WTC11 (cell line): ENCODE results near the gene ANKRD52. TPM values are rescaled to one million over a fixed set of nuclear protein-coding genes. Genes with fewer than 3 reads are reported as not detected.

Source experiments
- ATAC-seq: fragments of 200-7000 bp; cut with Tn5 transposase; 2 replicates; pipeline ENCODE4 v1.10.0; 2021; ENCODE audit warnings: mild to moderate bottlenecking, moderate library complexity
- CTCF ChIA-PET: fragments of 300-600 bp; sonication (Branson Sonifier 250); formaldehyde crosslinking; loops from one replicate; lab custom pipeline; 2021; ENCODE audit warnings: antibody characterized with exemption; lab: Charles Lee
- POLR2A ChIA-PET: fragments of 350-600 bp; sonication (Branson Sonifier 250); formaldehyde crosslinking; loops from one replicate; lab custom pipeline; 2021; ENCODE audit warnings: antibody characterized with exemption; lab: Charles Lee
- DNase-seq: peaks from one replicate; pipeline ENCODE4 v3.0.0; 2021; ENCODE audit warnings: low spot score
- H3K27ac Mint-ChIP-seq: 2 replicates; pipeline ENCODE4 v1.8.0; 2021; ENCODE audit warnings: mixed read lengths
- H3K27me3 Mint-ChIP-seq: 2 replicates; pipeline ENCODE4 v1.8.0; 2021; ENCODE audit warnings: low read depth, mild to moderate bottlenecking, moderate library complexity, mixed read lengths
- H3K36me3 Mint-ChIP-seq: 2 replicates; pipeline ENCODE4 v1.8.0; 2021; ENCODE audit warnings: mixed read lengths
- H3K4me1 Mint-ChIP-seq: 2 replicates; pipeline ENCODE4 v1.8.0; 2022; ENCODE audit warnings: mixed read lengths
- H3K4me3 Mint-ChIP-seq: 2 replicates; pipeline ENCODE4 v1.8.0; 2021; ENCODE audit warnings: mild to moderate bottlenecking, moderate library complexity, mixed read lengths
- H3K9me3 Mint-ChIP-seq: 2 replicates; pipeline ENCODE4 v1.8.0; 2021; ENCODE audit warnings: mixed read lengths
- FOXJ3 ChIP-seq: sonication (generic); formaldehyde crosslinking; IDR thresholded peaks from 2 replicates; pipeline ENCODE4 v1.9.0; 2021; ENCODE audit warnings: missing genetic modification reagents, mild to moderate bottlenecking, borderline replicate concordance
- PRRX2 ChIP-seq: fragments of 250-450 bp; sonication (Bioruptor Pico); IDR thresholded peaks from 2 replicates; pipeline ENCODE4 v1.8.0; 2021; ENCODE audit warnings: mild to moderate bottlenecking
- RORB ChIP-seq: fragments of 250-450 bp; sonication (Bioruptor Pico); IDR thresholded peaks from 2 replicates; pipeline ENCODE4 v1.9.0; 2021; ENCODE audit warnings: mild to moderate bottlenecking
- SP1 ChIP-seq: sonication (generic); formaldehyde crosslinking; conservative IDR thresholded peaks from 2 replicates; pipeline ENCODE4 v1.8.1; 2022; ENCODE audit warnings: missing genetic modification reagents
- STAT6 ChIP-seq: sonication (generic); formaldehyde crosslinking; conservative IDR thresholded peaks from 2 replicates; pipeline ENCODE4 v1.8.1; 2023; ENCODE audit warnings: mild to moderate bottlenecking, low read depth, missing genetic modification reagents, moderate library complexity
- TCF7 ChIP-seq: sonication (generic); formaldehyde crosslinking; IDR thresholded peaks from 2 replicates; pipeline ENCODE4 v1.8.0; 2022; ENCODE audit warnings: mild to moderate bottlenecking, low read depth, missing genetic modification reagents, moderate library complexity
- TP53 ChIP-seq: sonication (generic); formaldehyde crosslinking; IDR thresholded peaks from 2 replicates; pipeline ENCODE4 v1.8.1; 2023; ENCODE audit warnings: mild to moderate bottlenecking, missing genetic modification reagents
- ZBTB43 ChIP-seq: sonication (generic); formaldehyde crosslinking; IDR thresholded peaks from 2 replicates; pipeline ENCODE4 v1.8.1; 2023; ENCODE audit warnings: mild to moderate bottlenecking, missing genetic modification reagents
- ZNF671 ChIP-seq: fragments of 250-450 bp; sonication (Bioruptor Pico); IDR thresholded peaks from 2 replicates; pipeline ENCODE4 v1.8.0; 2021; ENCODE audit warnings: mild to moderate bottlenecking
- total RNA-seq: library from RNA; stranded (reverse); gene quantifications from 3 replicates; pipeline ENCODE4 v1.2.3, GENCODE V29; 2021
- TF ChIP-seq, protein P1 (sequence below): sonication (generic); formaldehyde crosslinking; IDR thresholded peaks from 2 replicates; pipeline ENCODE4 v1.8.1; 2023; ENCODE audit warnings: mild to moderate bottlenecking, missing genetic modification reagents, moderate library complexity
- TF ChIP-seq, protein P2 (sequence below): sonication (generic); formaldehyde crosslinking; IDR thresholded peaks from 2 replicates; pipeline ENCODE4 v1.8.1; 2022; ENCODE audit warnings: mild to moderate bottlenecking, moderate library complexity, missing genetic modification reagents
- TF ChIP-seq, protein P3 (sequence below): sonication (generic); formaldehyde crosslinking; conservative IDR thresholded peaks from 2 replicates; pipeline ENCODE4 v1.8.1; 2022; ENCODE audit warnings: mild to moderate bottlenecking, missing genetic modification reagents
- TF ChIP-seq, protein P4 (sequence below): sonication (generic); formaldehyde crosslinking; IDR thresholded peaks from 2 replicates; pipeline ENCODE4 v1.8.0; 2023; ENCODE audit warnings: missing genetic modification reagents, mild to moderate bottlenecking, borderline replicate concordance
- TF ChIP-seq, protein P5 (sequence below): sonication (generic); formaldehyde crosslinking; IDR thresholded peaks from 2 replicates; pipeline ENCODE4 v1.8.1; 2022; ENCODE audit warnings: missing genetic modification reagents, borderline replicate concordance

ANKRD52 gene
- total RNA-seq, 1 experiment from 2014 or later, result 41.2 TPM

- no peak for ATAC-seq
- Mint-ChIP-seq H3K4me3 (no peak overlapping the region), H3K27me3 (0 out of 2 replicates have a peak, but pooled peaks cover 4% of the 10 kb centered on the region), H3K36me3 (no peaks in the 10 kb centered on the region), H3K9me3 (no peaks in the 10 kb centered on the region), H3K4me1 (peaks cover 18% of the 10 kb centered on the region), H3K27ac (0 out of 2 replicates have a peak overlapping the region, but pooled peaks have one; percentile 5)
- DNase-seq, result no peak
- TF ChIP-seq TCF7 (CRISPR knock-in tag) (no peak), STAT6 (no peak), TP53 (no peak), PRRX2 (no peak), ZNF671 (CRISPR knock-in tag) (no peak), RORB (CRISPR knock-in tag) (no peak), FOXJ3 (CRISPR knock-in tag) (no peak), SP1 (CRISPR knock-in tag) (no peak), ZBTB43 (CRISPR knock-in tag) (no peak)
- TF ChIP-seq, protein P1, sequence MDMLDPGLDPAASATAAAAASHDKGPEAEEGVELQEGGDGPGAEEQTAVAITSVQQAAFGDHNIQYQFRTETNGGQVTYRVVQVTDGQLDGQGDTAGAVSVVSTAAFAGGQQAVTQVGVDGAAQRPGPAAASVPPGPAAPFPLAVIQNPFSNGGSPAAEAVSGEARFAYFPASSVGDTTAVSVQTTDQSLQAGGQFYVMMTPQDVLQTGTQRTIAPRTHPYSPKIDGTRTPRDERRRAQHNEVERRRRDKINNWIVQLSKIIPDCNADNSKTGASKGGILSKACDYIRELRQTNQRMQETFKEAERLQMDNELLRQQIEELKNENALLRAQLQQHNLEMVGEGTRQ (CRISPR knock-in tag), result no peak
- TF ChIP-seq, protein P2, sequence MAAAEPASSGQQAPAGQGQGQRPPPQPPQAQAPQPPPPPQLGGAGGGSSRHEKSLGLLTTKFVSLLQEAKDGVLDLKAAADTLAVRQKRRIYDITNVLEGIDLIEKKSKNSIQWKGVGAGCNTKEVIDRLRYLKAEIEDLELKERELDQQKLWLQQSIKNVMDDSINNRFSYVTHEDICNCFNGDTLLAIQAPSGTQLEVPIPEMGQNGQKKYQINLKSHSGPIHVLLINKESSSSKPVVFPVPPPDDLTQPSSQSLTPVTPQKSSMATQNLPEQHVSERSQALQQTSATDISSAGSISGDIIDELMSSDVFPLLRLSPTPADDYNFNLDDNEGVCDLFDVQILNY (CRISPR knock-in tag), result no peak
- TF ChIP-seq, protein P3, sequence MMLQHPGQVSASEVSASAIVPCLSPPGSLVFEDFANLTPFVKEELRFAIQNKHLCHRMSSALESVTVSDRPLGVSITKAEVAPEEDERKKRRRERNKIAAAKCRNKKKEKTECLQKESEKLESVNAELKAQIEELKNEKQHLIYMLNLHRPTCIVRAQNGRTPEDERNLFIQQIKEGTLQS (CRISPR knock-in tag), result no peak
- TF ChIP-seq, protein P4, sequence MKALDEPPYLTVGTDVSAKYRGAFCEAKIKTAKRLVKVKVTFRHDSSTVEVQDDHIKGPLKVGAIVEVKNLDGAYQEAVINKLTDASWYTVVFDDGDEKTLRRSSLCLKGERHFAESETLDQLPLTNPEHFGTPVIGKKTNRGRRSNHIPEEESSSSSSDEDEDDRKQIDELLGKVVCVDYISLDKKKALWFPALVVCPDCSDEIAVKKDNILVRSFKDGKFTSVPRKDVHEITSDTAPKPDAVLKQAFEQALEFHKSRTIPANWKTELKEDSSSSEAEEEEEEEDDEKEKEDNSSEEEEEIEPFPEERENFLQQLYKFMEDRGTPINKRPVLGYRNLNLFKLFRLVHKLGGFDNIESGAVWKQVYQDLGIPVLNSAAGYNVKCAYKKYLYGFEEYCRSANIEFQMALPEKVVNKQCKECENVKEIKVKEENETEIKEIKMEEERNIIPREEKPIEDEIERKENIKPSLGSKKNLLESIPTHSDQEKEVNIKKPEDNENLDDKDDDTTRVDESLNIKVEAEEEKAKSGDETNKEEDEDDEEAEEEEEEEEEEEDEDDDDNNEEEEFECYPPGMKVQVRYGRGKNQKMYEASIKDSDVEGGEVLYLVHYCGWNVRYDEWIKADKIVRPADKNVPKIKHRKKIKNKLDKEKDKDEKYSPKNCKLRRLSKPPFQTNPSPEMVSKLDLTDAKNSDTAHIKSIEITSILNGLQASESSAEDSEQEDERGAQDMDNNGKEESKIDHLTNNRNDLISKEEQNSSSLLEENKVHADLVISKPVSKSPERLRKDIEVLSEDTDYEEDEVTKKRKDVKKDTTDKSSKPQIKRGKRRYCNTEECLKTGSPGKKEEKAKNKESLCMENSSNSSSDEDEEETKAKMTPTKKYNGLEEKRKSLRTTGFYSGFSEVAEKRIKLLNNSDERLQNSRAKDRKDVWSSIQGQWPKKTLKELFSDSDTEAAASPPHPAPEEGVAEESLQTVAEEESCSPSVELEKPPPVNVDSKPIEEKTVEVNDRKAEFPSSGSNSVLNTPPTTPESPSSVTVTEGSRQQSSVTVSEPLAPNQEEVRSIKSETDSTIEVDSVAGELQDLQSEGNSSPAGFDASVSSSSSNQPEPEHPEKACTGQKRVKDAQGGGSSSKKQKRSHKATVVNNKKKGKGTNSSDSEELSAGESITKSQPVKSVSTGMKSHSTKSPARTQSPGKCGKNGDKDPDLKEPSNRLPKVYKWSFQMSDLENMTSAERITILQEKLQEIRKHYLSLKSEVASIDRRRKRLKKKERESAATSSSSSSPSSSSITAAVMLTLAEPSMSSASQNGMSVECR (CRISPR knock-in tag), result no peak
- TF ChIP-seq, protein P5, sequence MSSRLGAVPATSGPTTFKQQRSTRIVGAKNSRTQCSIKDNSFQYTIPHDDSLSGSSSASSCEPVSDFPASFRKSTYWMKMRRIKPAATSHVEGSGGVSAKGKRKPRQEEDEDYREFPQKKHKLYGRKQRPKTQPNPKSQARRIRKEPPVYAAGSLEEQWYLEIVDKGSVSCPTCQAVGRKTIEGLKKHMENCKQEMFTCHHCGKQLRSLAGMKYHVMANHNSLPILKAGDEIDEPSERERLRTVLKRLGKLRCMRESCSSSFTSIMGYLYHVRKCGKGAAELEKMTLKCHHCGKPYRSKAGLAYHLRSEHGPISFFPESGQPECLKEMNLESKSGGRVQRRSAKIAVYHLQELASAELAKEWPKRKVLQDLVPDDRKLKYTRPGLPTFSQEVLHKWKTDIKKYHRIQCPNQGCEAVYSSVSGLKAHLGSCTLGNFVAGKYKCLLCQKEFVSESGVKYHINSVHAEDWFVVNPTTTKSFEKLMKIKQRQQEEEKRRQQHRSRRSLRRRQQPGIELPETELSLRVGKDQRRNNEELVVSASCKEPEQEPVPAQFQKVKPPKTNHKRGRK, result no peak
- ChIA-PET POLR2A (no interaction called here), CTCF (interaction anchor here (1.1 to 1.9 kb wide), 2 partner anchors 31 to 72 kb away, joined by 3 to 5 read pairs; partner anchors contain the start of gene SMARCC2)
Measured at GRCh38 chr12:56261503-56262232, 3.5 kb upstream of the ANKRD52 start.
